Umbilical cord (tissue), 2 donors: Measurements from ENCODE around the gene ENDOD1. TPM values are rescaled to one million over a fixed set of nuclear protein-coding genes. Genes with fewer than 3 reads are reported as not detected.
A peak's percentile ranks its signal among the peaks of the same experiment; 100 is the strongest.

Experiments used
- DNase-seq: peaks from one replicate; pipeline ENCODE4 v3.0.0-alpha.2; 2015; ENCODE audit warnings: low spot score
- total RNA-seq: library from RNA; depleted of rRNA; stranded (reverse); fragments of >200 nt; gene quantifications from one replicate; pipeline ENCODE4 v1.2.3, GENCODE V29; 2014; ENCODE audit warnings: low replicate concordance; ENCODE audit not compliant: insufficient read depth

Gene ENDOD1
- total RNA-seq, 1 donor from 2014 or later, result 51.0 TPM

- no peak for DNase-seq
Observed at GRCh38 chr11:95143106-95143681, 53.5 kb downstream of the ENDOD1 start.

- no peak for DNase-seq
Observed at GRCh38 chr11:95144313-95145235, 54.9 kb downstream of the ENDOD1 start.

GRCh38 chr11:95145430-95146060, 55.9 kb downstream of the ENDOD1 start:
- DNase-seq, result no peak

DNA sequence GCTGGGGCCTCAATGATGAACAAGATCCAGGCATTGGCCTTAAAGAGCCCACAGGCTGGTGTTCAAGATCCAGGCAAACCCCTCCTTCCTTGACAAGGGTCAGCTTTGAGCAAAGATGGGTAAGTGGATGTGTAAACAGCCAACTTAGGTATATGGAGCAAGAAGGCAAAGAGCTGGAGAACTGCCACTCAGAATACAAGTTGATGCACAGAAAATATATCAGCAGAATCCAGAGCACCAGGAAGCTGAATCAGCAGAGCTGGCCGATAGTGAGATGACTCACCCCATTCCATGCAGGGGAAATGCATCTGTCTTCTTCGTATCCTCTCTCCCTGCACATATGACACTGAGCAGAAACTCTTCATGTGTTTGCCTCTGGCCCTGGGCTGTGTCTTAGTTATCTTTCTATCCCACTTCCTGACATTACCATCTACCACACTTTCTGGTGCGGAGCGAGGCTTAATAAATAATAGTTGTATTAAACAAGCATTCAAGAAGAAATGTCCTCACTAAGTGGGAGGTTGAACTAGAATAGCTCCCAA, 57.8 kb downstream of the ENDOD1 start:
- peak; percentile 99 for DNase-seq

DNA sequence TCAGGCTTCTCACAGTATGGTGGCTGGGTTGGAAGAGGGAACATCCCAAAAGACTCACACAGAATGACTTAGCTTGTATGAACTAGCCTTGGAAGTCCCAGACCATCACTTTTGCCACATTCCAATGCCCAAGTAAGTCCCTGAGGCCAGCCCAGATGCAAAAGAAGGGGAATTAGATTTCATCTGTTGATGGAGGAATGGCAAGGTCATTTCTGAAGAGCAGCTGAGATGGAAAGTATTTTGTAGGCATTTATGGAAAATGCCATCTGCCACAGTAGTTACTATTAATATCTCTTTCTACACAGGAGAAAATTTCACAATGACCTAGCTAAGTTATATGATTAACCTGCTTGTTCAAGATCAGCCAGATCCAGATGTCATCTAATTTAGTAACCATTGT, 58.8 kb downstream of the ENDOD1 start:
- no peak for DNase-seq

GRCh38 chr11:95148938-95149337, 59.3 kb downstream of the ENDOD1 start:
- no peak for DNase-seq

DNA sequence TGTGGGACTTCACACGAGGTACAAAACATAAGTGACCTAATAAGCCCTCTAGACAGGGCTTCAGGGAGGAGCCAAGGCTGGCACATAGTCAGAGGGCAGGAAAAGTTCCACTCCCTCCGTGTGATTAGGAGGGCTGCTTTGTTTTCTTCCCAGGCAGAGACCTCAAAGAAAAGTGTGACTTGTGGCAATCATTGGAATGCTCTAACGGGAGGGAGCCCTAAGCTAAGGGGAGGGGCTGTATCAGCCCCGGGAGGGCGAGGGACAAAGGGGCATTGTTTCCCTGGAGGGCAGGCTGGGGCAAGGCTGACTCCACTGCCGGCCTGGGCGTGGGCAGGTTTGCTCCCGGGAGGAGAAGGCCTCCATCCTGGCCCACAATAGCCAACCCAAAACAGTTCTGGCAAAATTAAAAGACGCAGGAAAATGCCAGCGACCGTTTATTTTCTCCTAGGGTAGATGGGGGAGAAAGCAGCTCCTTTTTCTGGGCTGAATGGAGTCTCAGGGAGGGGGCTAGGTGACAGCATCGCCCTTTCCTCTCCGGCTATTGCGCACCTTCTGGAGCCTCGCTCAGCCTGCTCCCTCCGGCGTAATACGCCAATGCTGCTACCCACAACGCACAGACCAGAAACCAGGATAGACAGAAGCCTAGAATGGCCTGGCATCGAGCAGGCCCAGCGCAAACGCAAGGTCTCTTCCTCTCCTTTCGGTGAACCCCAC, 60.2 kb downstream of the ENDOD1 start:
- no peak for DNase-seq

DNA sequence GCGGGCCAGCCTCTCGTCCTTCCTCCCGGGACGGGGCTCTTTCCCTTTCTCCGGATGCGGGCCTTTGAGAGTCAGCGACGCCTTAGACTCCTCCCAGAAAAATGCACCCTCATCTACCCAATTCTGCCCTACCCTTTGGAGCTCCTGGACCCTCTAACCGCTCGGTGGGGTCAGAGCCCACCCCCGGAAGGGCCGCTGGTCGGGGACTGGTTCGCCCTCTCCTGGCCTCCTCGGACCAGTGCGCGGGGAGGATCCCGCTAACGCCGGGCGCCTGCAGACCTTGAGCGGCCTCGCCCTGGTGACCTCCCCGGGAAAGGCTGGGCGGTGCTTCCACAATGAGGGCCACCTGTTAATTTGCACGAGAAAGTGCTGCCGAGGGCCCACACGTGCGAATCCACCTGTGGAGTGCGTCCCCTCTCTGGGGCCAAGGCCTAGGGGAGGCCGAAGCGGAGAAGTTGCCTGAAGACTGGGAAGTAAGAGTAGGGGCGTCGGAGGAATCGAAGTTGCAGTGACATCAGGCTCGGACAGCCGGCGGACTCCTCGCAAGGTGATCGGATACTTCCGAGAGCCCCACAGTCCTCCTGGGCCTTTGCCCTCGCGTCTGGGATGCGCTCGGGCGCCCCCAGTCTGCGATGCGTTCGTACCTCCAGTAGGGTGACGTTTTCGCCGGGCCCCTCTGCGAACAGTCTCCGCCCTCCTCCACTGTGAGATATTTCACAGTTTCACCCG, 61.5 kb downstream of the ENDOD1 start:
- peak; percentile 96 for DNase-seq

DNA sequence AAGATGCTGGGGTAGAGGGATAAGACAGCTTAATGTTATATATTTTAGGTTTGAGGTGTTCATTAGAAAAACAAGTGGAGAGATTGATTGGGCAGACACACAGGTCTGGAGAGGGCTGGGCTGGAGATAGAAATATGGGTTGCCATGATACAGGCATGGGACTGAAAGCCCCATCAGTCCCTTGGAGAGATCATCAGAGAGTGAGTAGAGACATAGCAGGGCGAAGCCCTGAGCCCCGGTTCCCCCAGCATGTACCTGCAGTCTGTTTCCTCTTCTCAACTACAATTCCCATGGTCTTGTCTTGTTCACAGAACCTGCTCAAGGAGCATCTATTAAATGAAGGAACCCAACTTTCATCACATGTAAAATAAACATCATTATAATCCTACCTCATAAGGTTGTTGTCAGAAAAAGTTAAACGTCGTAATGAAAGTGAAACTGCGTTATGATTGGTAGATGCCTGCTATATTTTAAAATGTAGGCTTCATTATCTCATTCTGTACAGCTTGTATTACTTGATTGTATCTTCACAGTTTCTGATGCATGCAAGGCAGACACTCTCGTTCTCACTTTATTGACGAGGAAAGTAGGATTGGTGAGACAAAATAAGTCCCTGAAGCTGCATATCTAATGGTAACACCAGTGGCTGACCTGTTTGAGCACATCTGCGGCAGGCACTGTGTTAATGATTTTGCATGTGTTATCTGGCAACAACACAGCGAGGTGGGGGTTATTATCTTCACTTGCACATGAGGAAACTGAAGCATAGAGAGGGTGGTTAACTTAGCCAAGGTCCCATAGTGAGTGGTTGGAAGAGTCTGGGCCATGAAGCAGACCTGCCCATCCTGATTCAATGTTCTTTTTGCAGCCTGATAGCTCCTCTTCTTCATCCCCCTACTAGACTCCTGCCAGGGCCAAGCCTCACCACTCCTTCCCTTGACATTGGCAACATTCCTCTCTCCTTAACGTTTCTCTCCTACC, 63.5 kb downstream of the ENDOD1 start:
- no peak for DNase-seq

DNA sequence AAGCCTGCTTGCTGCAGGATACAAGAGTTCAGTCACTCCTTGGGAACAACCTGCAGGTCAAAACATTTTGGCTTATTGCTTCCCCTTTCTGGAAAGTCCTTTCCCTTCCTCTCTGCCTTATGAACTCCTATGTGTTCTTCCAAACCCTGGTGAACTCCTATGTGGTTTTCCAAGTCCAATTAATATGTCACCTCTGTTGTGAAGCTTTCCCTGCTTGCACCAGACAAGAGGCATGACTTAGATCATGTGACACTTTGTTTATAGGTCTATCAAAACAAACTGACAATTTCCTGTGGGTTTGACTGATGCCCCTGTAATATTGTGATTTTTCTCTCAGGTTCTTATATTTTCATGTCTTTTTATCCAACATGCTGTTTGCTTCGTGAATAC, 64.2 kb downstream of the ENDOD1 start:
- DNase-seq, result no peak

GRCh38 chr11:95154514-95154913, 64.9 kb downstream of the ENDOD1 start:
- peak; percentile 63 for DNase-seq

- no peak for DNase-seq
Observed at GRCh38 chr11:95155385-95155784, 65.7 kb downstream of the ENDOD1 start.

GRCh38 chr11:95156133-95156721, 66.6 kb downstream of the ENDOD1 start:
- DNase-seq, result no peak

DNA sequence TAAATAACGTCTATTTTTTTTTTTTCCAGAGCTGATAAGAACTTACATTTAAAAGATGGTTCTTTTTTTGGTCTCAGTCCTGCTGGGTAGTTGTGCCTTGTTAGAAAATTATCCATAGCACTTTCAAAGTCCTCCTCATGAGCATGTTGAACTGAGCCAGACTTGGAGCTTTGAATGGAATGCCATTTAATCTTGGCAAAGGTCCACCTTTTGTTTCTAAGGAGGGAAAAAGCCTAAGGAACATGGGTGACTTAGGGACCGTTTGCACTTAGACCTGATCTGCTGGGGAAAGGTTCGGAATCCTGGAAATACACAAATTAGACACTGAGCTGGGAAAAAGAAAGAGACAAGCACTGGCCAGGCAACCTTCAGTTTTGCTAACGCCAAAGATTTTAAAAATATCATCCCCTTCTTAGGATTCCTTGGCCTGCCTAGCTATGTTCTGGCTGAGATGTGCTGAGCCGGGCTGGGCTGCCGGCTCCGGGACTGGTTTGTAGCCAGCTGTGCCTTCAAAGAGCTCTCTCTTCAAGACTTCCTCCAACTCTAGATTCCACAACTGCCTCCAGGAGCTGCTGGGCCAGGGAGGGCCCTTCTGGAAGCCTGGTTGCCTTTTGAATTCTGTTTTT, 67.4 kb downstream of the ENDOD1 start:
- peak; percentile 72 for DNase-seq

GRCh38 chr11:95157824-95158223, 68.2 kb downstream of the ENDOD1 start:
- no peak for DNase-seq

DNA sequence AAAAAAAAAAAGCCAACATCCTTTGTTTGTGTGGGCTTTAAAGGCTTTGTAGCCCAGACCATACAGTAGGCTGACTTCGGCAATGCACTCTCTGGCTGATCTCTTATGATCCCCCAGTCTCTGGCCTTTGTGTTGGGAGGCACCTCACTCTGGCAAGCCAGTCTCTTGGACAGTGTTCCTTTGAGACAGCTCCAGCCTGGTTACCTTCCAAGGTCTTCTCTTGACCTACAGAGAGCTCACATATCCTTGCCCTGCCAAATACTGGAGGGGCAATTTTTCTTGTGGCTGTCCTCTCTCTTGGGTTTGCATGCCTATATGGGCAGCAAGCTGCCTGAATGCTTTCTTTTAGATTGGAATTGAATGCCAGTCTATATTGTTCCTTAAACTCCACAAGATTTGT, 71.6 kb downstream of the ENDOD1 start:
- no peak for DNase-seq

DNA sequence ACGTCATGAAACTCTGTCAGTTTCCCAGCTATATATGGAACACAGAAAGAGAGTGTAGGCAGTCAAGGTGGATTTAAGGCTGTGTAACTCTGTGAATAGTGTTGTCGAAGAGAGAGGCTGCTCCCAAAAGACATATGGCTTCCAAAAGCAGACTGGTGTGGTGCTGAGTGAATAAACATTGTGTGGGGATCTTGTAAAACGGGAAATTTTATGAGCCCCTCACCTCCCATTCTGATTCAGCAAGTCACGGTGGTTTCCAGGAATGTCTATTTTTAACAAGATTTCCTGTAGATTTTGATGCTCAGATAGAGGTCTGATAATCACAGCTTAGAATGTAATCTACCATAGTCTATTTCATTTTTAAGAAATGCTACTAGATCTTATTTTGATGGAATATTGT, 73.5 kb downstream of the ENDOD1 start:
- no peak for DNase-seq

DNA sequence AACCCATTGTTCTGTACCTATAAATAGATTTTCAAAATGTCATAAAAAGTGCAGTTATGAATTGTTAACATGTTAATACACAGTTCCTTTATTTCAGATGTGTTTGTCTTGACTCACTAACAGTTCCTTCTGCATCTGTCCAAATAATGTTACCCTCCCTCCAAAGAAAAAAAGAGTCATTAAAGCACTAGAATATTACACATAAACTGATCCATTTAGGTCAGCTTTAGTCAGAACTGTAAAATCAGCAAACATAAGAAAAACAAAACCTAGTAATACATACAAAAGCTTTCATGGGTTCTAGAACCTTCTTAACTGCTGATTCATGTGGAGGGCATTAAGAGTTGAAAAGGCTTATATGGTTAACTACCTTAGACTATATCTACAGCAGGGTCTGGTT, 76.0 kb downstream of the ENDOD1 start:
- DNase-seq, result no peak

- no peak for DNase-seq
Observed at GRCh38 chr11:95166781-95167180, 77.1 kb downstream of the ENDOD1 start.
